Kidney (tissue), 14 donors: Measurements from ENCODE around the gene MGARP. TPM values are rescaled to one million over a fixed set of nuclear protein-coding genes. Genes with fewer than 3 reads are reported as not detected.

ENCODE experiments used
- DNase-seq, 5 donors: peaks; one replicate each; pipeline ENCODE4 v3.0.0-alpha.2; 2013 to 2020
- FAIRE-seq: peaks from 2 replicates; lab custom pipeline; 2012; peaks lifted over from hg19 to GRCh38; lab: Jason Lieb, UNC
- H3K27ac ChIP-seq, 2 donors: one replicate each; pipeline ENCODE4 v1.7.0; 2013; ENCODE audit warnings: low read depth in 2 of 2, low read length in 2 of 2, inconsistent platforms in 1 of 2
- H3K27me3 ChIP-seq: one replicate; pipeline ENCODE4 v1.7.1; 2013; ENCODE audit warnings: low read length, inconsistent platforms; ENCODE audit not compliant: control insufficient read depth, insufficient read depth
- H3K36me3 ChIP-seq, 3 donors: one replicate each; pipeline versions ENCODE4 v1.7.0 to v1.7.1; 2013; ENCODE audit warnings: low read length in 3 of 3, control low read depth in 1 of 3, inconsistent platforms in 1 of 3; ENCODE audit not compliant: insufficient read depth in 3 of 3, control insufficient read depth in 2 of 3
- H3K4me1 ChIP-seq, 3 donors: one replicate each; pipeline versions ENCODE4 v1.7.0 to v1.7.1; 2013; ENCODE audit warnings: low read length in 3 of 3, inconsistent platforms in 1 of 3, low read depth in 1 of 3; ENCODE audit not compliant: control insufficient read depth in 2 of 3, insufficient read depth in 2 of 3
- H3K4me3 ChIP-seq, 3 donors: one replicate each; pipeline versions ENCODE4 v1.7.0 to v1.8.1; 2013; ENCODE audit warnings: low read length in 3 of 3, control low read depth in 1 of 3, inconsistent platforms in 1 of 3
- H3K9ac ChIP-seq, 3 donors: one replicate each; pipeline versions ENCODE4 v1.7.0 to v1.7.1; 2013; ENCODE audit warnings: low read length in 3 of 3, control low read depth in 1 of 3, inconsistent platforms in 1 of 3
- H3K9me3 ChIP-seq, 3 donors: one replicate each; pipeline versions ENCODE4 v1.7.0 to v1.7.1; 2013; ENCODE audit warnings: low read length in 3 of 3, control low read depth in 1 of 3, inconsistent platforms in 1 of 3; ENCODE audit not compliant: control insufficient read depth in 2 of 3, insufficient read depth in 1 of 3
- intact Hi-C: fragments of 100-400 bp; cut with DNase I; formaldehyde crosslinking; loops from one replicate; pipeline ENCODE4 v1.11.1; 2022
- polyA plus RNA-seq: library from polyadenylated mRNA; stranded (reverse); fragments of 350-450 nt; fragmentation: Illumina TruSeq; extraction: RNeasy Lipid Tissue Mini Kit (QIAGEN cat#74804); gene quantifications from one replicate; pipeline ENCODE4 v1.2.3, GENCODE V29; 2014; ENCODE audit warnings: low read depth, low replicate concordance; ENCODE audit not compliant: insufficient read depth
- total RNA-seq: library from RNA; stranded (reverse); fragmentation: NEBNext Ultra II Directional; extraction: Animal tissue kit (Norgen Biotek cat#: 25700); gene quantifications from one replicate; pipeline ENCODE4 v1.2.1, GENCODE V29; 2021
- TF ChIP-seq, protein P1 (sequence below): IDR thresholded peaks from 3 replicates; pipeline ENCODE4 v1.5.1; 2012; ENCODE audit warnings: mild to moderate bottlenecking, moderate library complexity, borderline replicate concordance; ENCODE audit not compliant: insufficient read depth; ENCODE audit errors: extremely low read depth
- donor health status: control.
- donor health status: control.
- donor health status: control.
- donor health status: control.
- donor health status: control.
- donor health status: DM: yes; HTN: yes; CAD: no.
- donor health status: Normal renal cell carcinoma (clear cell type).

Gene MGARP
- total and polyA plus RNA-seq, 2 donors from 2014 or later = 0.25 to 4.3 TPM

DNA sequence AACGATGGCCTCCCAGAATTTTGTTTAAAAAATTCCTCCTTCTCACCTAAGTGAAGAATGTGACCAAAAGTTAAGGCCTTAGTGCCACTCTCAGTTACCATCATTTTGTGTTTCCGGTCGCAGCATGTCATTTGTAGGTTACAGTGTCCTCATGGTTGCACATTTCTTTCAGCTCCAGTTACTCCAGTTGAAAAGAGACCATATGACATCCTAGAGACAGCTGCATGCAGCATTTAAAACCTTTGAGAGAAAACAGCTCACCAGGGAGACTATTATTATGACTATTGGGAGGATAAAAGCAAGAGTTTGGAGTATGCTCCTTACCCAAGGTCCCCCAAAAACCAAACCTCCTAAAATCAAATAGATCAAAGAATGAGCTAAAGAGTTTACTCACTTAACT is 45.8 kb downstream of the MGARP start:
- H3K36me3 ChIP-seq = no peaks in the 10 kb centered on the region
- no peak overlapping the region for H3K4me3 ChIP-seq
- no peaks in the 10 kb centered on the region for H3K9me3 ChIP-seq
- FAIRE-seq = no peak
- DNase-seq = no peak
- intact Hi-C loops = no loop called here
- no peak overlapping the region for H3K9ac ChIP-seq
- H3K27ac ChIP-seq = no peak overlapping the region
- TF ChIP-seq, protein P1, sequence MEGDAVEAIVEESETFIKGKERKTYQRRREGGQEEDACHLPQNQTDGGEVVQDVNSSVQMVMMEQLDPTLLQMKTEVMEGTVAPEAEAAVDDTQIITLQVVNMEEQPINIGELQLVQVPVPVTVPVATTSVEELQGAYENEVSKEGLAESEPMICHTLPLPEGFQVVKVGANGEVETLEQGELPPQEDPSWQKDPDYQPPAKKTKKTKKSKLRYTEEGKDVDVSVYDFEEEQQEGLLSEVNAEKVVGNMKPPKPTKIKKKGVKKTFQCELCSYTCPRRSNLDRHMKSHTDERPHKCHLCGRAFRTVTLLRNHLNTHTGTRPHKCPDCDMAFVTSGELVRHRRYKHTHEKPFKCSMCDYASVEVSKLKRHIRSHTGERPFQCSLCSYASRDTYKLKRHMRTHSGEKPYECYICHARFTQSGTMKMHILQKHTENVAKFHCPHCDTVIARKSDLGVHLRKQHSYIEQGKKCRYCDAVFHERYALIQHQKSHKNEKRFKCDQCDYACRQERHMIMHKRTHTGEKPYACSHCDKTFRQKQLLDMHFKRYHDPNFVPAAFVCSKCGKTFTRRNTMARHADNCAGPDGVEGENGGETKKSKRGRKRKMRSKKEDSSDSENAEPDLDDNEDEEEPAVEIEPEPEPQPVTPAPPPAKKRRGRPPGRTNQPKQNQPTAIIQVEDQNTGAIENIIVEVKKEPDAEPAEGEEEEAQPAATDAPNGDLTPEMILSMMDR = no peak
- no peaks in the 10 kb centered on the region for H3K27me3 ChIP-seq
- no peaks in the 10 kb centered on the region for H3K4me1 ChIP-seq

DNA sequence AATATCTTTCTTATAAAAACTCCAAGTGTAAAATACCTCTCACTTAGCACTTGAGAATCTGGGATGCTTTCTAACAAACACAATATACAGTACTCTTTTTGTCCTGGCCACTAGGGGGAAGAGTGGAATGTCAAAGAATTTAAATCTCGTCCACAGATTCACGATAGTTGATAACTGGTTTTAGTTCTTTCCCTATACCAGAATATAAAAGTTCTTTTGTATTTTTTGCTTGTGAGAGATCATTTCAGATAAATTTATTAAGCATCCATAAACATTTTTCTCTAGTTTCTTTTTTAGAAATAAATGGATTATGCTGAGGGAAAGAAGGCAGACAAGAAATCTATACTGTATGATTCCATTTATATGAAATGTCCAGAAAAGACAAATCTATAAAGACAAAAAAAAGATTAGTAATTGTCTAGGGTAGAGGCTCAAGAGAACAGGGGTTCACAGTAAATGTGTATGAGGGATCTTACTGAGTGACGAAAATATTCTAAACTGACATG is 50.4 kb downstream of the MGARP start:
- H3K9ac ChIP-seq = no peak overlapping the region
- no peak overlapping the region for H3K4me3 ChIP-seq
- FAIRE-seq (peak; percentile 98), DNase-seq (peak in 2 of 5 donors; percentile 60 to 81)
- TF ChIP-seq, protein P1 = peak; percentile 63
- no peaks in the 10 kb centered on the region for H3K9me3 ChIP-seq
- intact Hi-C loops = no loop called here
- H3K36me3 ChIP-seq = no peaks in the 10 kb centered on the region
- H3K27me3 ChIP-seq = no peaks in the 10 kb centered on the region
- no peak overlapping the region for H3K27ac ChIP-seq
- no peaks in the 10 kb centered on the region for H3K4me1 ChIP-seq

DNA sequence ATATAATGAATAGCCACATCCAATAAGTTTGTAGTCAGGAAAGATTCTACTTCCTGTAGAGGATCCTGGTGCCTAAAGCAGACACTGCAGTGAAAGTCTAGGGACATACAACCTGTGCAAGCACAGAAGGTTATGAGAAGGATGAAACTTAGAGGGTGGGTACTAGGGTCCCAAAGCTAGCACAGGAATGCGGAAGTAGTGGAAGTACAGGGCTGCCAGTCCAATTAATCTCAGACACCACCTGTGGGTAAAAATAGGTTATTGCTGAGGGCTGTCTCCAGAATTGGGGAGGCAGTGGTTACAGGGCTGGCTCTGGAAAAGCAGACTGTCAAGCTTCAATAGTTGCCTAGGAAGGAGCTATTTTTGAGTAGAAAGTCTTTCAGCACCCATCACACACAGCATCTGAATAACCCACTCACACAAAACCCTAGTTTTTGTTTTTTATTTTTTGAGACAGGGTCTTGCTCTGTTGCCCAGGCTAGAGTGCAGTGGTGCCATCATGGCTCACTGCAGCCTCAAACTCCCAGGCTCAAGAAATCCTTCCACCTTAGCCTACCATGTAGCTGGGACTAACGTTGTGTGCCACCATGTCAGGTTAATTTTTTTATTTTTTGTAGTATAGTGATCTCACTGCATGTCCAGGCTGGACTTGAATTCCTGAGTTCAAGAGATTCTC is 52.2 kb downstream of the MGARP start:
- intact Hi-C loops = no loop called here
- FAIRE-seq = no peak

More for the DNA sequence above, 52.2 kb downstream of the MGARP start:
- Histone ChIP-seq H3K9ac (no peak overlapping the region), H3K9me3 (no peaks in the 10 kb centered on the region), H3K27me3 (no peaks in the 10 kb centered on the region), H3K36me3 (no peaks in the 10 kb centered on the region), H3K27ac (no peak overlapping the region), H3K4me3 (no peak overlapping the region), H3K4me1 (no peaks in the 10 kb centered on the region)
- TF ChIP-seq, protein P1 = peak; percentile 24
- peak in 1 of 5 donors; percentile 29 for DNase-seq
